OCI-M1 (cell line): Measurements from ENCODE around the gene CRYAA.

Experiments
- DNase-seq: peaks from one replicate; lab custom pipeline; 2025; lab: John Stamatoyannopoulos, UW

The CRYAA gene

DNA sequence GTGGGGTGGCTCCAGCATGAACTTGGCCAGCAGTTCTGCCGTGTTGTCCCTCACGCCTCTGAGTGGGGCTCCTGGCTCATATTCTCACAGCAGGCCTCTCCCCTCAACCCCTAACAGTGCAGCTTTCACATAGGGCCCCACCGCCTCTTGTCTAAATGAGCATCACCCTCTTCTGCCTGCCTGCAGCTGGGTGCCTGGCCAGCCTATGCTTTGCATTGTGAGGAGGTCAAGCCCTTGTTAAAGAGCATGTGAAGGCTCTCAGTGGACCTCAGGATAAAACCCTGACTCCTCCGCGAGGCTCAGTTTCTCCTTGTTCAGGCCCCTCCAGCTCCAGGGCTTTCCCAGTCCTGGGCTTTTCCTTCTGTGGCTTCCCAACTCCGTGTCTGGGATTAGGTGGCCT, 34.8 kb downstream of the CRYAA start:
- no peak for DNase-seq

DNA sequence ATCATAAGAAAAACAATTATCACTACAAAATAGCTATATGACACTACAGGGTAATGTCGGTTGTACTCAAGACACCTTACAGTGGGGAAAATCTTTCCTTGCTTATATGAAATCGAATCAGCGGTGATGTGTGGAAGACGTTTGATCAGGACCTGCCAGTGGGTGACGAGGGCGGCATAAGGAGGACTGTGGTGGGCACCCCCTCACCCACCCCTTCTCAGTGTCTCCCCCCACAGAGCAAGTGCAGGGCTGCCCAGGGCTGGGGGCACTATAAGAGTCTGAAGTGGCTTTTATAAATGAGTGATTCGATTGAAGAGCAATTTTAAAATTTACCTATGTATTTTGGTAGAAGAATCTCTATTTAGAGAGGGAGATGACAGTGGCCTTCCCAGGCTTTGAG, 35.8 kb downstream of the CRYAA start:
- DNase-seq: no peak

DNA sequence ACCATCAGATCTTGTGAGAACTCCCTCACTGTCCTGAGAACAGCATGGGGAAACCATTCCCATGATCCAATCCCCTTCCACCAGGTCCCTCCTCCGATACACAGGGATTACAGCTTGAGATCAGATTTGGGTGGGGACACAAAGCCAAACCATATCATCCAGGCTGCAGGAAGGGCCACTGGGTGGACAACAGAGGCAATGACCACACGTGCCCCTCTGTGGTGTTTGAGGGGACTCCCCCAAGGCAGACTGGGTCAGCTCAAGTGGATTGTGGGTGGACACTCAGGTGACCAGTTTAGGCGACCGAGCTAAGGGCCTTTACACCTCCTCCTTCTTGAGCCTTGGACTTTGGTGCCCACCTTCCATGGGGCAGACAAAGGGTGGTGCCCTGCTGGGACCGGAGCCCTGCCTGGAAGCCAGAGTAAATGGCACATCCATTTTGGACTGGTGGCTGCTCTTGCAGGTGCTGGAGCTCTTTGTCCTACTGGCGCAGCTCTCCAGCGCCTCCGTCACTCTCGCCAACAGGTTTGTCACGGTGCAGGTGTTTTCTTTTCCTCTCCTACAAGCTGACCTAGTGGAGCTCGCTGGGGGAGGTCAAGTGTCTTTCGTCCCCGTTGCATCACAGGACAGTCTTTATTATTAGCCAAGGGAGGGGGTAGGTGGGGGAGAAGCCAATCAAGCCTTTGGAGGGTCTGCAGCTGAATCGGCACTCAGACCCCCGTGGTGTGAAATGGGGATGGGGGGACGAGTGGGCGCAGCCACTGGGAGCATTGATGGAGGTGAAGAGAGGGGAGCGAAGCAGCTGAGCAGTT, 37.6 kb downstream of the CRYAA start:
- no peak for DNase-seq

DNA sequence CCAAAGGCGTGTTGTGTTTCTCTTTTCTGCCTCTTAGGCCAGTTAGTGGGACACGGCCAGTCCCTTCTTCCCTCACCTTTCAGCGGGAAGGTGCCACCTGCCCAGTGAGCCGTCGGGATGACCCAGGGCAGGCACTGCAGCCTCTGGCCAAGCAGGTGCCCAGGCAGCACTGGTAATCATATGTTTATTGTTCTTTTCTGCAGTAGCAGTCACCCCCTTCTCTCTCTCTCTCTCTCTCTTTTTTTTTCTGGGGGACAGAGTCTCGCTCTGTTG, 38.2 kb downstream of the CRYAA start:
- no peak for DNase-seq

DNA sequence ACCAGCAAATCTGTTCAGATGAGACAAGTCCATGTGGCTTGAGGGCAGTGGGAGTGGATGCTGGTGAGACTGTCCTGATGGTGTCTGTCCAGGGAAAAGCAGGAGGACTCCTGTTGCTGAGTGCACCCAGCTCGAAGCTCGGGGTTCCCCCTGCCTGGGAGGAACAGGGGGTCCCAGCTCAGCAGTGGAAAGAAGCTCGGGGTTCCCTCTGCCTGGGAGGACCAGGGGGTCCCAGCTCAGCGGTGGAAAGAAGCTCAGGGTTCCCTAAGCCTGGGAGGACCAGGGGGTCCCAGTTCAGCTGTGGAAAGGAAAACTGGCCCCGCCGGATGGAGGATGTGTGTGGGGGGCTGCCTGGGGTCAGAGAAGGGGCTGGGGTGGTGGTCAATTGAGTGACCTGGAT, 39.1 kb downstream of the CRYAA start:
- DNase-seq: no peak

DNA sequence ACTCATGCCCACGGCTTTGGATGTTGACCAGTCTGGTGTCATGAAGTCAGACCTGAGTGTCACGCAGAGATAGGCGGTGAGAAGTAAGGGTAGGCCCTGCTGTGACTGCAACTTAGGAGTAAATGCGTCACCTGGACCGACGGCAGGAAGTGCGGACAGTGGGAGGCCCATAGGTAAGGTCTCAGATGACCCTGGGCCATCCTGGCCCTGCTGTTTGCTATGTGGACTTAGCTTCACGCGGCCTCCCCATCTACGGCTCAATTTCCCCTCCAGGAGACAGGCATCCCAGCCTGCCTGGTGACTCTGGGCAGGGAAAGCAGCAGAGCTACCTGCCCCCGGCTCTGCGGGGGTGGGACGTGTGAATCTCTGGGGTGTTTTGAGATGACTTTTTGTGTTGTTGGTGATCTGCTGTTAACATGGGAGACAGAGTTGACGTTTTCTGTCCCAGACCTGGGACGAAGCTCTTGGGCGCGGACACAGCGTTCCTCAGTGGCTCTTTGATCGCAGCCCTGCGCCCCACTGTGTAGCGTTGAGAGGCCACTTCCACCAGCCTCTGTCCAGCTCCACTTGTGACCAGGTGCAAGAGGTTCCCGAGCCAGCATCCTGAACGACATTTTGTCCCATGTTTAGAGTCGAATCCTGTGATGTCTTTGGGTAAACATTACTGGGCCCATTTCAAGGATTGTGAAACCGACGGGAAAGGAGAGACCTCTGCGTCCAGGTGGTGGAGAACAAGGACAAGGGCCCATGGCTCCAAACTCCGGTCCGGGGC, 39.9 kb downstream of the CRYAA start:
- DNase-seq: no peak

DNA sequence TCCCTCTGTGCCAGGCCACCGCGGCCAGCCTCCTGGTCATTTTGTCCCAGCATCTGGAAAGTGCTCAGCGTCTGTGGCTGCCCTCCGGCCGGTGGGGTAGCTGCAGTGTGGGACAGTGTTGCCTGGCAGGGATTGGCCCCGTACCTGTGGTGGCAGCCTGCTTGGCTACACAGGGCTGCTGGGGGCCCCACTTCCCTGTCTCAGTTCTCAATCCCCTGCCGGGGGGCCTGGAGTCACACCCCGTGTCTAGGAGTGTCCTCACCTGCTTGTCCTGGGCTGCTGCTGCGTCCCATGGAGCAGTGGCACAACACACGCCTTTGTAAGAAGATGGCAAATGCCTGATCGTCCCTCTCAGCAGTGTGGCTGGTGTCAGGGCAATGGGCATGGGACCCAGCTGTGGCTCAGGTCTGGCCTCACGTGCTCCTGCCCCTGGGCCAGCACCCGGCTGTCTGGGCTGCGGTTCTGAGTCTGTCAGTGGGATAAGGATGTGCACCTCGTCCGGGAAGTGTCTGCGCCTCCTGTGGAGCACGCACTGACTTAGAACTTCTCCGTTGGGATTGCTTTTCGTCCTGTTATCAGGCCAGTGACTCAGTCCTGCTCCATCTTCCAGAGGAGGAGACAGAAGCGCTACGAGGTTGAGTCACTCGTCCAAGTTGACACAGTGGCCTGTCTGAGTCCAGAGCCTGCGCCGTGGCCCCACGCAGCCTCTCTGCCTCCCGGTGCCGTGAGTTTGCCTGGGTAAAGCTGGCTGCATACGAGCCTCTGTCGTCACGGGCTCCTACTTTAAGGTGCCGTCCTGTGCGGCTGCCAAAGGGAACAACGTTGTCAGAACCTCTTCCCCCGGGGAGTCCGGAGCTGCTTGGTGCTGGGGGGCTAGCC, 41.0 kb downstream of the CRYAA start:
- no peak for DNase-seq

DNA sequence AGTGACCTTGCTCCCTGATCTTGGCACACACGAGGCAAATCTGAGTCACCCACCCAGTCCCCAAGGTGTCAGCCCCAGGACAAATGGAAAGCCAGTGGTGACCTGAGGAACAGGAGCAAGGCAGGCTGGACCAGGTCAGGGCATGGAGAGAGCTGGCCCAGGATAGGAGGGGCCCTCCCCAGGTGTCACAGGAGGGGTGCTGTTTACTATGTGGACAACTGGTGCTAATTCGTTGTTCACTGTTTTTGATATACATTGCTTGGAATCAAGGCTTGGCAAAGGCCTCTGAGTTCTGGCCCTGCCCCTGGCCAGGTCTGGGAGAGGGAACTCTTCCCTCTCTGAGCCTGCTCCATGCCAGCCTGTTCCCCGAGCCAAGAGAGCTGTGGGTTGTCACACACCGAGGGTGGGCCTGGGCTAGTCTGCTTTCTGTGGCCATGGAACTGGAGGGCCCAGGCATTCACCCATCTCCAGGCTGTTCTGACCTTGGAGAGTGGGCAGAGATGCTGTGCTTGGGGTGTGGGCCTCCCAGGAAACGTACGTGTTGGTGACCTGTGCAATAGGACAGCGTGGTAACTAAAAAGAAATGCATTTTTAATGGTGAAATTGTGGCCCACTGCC, 41.8 kb downstream of the CRYAA start:
- DNase-seq: no peak

DNA sequence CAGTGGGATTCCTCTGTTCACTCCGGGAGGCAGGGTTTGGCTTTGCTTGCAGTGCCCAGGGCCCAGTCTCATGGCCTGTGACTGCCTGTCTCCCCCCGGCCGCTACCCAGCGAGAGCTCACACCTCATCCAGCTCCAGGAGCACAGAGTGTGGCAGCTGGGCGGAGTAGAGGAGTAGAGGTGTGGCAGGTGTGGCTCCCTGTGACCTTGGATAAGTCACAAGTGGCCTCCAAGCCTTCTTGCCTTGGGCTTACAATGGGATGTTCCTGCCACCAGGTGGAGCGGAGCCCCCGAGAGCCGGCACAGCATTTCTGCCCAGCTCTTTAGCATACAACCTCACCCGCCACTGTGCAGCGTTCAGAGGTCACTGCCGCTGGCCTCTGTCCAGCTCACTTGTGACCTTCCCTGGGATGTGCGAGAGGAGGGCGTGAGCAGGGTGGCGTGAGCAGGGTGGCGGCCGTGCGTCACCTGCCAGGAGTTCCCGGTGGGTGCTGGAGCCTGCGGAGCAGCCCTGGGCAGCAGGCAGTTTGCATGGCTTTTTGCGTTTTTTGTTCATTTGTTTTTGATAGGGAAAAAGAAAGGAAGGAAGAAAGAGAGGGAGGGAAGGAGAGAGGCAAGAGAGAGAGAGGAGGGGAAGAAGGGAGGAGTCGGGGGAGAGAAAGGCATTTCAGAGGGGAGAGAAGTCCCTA, 42.4 kb downstream of the CRYAA start:
- no peak for DNase-seq

DNA sequence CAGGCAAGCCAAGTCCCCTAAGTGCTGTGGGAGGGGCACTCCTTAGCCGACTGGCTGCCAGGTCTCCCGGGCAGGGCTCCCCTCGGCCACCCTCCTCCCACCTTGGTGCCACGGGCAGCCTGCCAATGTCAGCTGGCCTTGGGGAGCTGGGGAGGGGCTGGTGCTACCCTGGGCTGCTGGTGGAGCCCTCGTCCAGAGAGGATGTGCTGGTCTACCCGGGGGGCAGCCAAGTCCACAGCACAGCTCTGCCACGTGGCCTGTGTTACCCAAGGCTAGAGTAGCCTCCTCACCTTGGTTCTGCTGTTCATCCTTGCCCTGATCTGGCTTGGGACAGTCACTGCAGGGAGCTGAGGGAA, 42.9 kb downstream of the CRYAA start:
- DNase-seq: no peak
